GM18861 (cell line): ENCODE measurements around the gene CRACR2A.

Experiments
- ATAC-seq: cut with Tn5 transposase; IDR thresholded peaks from one replicate; pipeline ENCODE4 v1.9.1; 2021; ENCODE audit not compliant: unreplicated experiment

CRACR2A gene

DNA sequence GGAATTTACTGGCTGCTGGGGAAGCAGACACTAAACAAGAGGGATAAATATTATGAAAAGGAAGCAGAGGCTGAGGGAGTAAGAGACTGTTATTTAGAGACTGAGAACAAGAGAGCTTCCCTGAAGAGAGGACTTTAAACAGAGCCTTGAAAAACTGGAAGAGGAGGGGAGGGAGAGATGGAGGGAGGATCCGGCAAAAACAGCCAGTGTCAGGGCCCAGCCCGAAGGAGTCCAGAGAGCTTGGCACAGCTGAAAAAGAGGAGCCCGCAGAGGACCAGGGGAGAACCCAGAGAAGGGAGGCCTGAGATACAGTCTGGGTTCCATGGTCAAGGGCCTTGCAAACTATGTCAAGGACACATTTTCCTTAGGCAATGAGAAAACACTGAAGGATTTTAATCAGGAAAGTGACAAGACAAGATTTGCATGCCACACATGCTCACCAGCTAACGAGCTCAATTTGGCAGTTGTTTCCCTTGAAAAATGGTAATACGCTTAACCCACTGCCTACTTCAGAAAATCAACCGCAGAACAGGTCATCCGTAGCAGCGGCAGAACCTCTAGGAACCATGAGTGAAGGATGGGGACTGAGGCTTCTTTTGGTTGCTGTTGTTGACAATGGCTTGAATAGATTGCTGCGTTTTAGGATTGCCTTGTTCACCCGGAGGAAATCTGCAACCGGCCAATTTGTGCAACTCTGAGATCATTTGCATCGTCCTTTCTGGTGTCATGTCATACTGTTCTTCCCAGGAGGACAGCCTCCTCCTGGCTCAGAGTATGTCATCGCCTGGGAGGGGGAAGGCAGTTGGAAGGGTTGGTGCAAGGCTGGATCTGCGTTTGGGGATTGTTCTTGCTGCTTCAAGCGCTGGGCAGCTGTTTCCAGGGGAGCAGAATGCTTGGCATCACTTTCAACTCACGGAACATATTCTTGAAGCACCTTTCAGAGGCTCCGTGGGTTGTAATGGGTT, 153.7 kb downstream of the CRACR2A start:
- ATAC-seq = no peak

DNA sequence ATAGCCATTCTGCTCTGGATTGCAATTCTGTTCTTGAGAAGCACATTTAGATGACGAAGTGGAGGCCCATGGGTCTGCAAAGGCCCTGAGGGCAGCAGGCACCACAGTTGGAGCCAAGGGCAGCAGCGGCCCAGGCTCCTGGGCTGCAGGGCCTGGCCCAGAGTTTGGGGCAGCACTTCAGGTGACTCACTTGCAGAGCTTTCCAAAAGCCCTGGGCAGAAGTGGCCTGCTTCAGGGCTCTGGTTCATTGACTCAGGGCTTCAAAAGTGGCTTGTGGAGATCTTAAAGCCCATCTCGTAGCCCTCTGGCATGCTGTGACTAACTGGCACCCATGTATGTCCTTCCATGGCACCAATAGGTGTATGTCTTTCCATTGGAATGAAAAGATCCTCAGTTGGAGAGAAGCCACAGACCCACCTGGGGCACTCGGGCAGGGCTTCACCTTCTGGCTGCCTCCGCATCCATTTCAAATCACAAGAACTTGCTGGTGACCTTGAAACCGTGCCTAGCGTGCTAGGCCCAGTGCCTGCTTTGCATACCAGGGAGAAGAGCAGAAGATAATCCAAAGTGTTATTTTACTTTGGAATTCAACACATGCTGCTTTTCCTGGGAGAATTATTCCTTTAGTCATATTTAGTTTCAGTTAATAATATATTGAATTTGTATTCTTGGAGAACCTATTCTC, 155.2 kb downstream of the CRACR2A start:
- ATAC-seq = no peak

DNA sequence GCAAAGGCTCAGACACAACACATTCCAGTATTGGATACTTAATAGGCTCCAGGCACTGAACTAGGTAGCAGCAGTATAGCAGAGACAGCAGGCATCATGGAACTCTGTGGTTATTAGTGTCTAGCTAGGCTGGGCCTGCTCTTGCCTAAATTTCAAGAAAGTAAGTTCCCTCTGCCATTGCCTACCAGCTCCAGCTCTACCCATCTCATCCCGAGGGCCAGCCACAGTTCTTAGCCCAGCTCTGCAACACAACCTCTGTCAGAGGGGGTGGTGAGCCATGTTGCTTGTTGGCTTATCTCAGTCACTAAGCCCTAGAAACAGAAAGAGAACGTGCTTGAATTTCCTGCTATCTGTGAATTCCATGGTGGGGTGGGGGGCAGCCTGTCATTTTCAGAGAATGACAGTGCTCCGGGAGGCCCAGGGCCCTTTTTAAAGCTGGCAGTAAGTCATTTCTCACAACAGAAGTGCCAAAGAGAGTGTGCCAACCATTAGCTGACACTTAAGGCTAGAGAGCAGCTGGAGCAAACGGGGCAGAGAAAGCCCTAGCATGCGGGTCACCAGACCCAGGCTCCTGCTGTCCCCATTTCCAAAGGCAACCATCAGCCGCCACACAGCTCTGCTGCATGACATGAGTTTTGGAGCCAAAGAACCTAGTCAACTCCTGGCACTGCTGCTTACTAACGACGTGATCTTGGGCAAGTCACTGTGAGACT, 156.1 kb downstream of the CRACR2A start:
- no peak for ATAC-seq

DNA sequence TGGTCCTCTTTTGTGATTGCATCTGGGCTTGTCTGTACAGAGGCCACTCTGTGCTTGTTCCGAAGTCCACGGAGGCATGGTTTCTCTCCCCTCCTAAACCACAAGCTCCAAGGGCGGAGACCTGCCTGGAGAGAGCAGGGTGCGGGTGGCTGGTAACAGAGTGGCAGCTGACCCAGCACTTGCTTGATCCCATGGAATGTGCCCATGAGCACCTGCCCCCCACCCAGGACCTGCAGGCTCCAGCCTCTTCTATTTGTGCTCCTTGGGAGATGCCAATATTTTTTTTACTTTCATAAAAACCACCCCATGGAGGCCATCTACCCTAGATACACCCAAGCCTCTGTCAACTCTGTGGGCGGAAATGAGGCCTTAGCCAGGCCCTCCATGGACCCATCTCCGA, 157.2 kb downstream of the CRACR2A start:
- no peak for ATAC-seq

DNA sequence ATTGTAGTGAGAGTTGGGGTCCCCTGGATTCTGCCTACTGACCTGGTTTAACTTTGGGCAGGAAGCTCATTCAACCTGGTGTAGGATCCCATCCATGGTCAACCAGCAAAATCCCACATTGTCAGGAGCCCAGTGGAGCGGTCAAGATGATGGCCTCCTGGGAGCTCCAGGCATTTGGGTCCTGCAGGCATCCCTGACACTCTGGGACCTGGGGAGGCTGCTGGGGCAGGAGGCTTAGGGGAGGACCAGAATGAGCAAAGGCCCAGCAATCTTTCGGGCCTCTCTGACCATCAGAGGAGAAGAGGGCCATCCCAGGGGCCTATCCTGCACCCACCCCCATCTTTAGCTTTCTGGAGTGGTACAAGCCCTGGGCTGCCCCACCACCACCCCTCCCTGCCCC, 157.9 kb downstream of the CRACR2A start:
- no peak for ATAC-seq

DNA sequence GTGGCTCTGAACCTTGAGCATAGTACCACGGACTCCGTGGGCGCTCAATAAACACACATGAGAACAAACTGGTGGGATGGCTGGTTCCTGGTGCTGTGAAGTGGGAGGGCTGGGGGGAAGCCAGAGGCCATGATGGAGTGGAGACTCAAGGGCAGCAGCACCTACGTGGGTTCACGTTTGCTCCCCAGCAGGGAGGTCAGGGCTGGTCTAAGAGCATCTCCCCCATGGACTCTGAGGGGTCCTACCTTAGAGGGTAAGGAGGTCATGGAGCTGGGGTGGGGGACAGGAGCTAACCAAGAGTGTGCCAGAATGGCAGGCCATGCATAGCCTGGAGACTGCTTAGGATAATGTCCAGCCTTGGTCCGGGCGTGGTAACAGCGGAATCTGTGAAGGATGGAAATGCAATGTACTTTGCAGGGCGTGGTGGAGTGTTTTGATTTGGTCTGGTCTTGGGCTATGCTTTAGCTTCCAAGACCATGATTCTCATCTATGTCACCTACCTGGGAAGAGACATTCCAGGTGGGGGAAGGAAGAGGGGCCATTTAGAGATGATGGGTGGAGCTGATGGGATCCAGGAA, 158.9 kb downstream of the CRACR2A start:
- ATAC-seq = no peak

DNA sequence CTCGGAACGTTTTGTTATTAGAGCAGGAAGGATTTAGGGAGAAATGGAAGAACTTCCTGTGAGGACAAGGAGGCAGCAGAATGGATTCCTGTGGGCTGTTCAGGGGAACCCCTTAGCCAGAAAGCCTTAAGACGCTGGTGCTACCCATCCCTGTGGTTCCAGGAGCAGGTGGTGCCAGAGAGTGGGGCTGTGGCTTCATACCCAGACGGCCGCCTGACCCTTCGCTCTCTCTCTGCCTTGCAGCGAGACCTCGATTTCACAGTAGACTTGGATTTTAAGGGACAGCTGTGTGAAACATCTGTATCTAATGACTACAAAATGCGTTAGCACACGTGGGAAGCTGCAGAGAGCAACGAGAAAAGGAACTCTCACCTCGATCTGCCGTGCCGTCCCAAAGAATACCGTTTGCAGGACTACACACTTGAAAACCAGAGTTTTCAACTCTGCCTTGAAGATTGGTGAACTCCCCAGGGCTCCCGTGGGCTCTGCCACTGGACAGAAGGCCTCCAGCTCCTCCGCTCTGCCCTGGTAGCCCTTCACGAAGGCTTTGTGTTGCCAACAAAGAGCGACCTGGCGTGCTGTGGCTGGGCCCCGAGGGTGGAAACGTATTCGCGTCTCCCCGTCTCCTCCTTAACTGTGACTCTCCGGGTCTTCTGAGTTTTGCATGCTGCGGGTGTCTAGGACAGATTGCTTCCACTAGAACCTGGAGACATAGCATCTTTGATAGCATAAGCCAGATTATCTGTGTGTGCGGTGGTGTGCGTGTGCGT, 159.9 kb downstream of the CRACR2A start:
- ATAC-seq = no peak

DNA sequence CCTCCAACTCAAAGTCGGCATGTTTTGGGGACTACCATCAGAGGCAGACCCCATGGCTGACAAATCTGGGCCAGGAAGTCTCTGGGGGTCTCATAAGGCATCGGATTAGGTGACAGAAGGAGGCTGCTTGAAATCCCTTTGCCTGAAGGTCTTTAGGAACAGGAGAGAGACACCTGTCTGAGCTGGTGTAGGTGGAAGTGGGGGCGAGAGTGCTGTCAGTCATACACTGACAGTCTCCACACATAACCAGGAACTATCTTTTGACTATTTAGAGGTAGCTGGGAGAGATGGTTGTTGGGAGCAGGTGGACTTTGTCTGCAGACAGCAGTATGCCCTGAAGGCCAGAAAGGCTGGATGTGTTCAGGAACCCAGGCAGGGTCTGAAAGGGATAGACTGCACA, 163.2 kb downstream of the CRACR2A start:
- ATAC-seq = no peak

DNA sequence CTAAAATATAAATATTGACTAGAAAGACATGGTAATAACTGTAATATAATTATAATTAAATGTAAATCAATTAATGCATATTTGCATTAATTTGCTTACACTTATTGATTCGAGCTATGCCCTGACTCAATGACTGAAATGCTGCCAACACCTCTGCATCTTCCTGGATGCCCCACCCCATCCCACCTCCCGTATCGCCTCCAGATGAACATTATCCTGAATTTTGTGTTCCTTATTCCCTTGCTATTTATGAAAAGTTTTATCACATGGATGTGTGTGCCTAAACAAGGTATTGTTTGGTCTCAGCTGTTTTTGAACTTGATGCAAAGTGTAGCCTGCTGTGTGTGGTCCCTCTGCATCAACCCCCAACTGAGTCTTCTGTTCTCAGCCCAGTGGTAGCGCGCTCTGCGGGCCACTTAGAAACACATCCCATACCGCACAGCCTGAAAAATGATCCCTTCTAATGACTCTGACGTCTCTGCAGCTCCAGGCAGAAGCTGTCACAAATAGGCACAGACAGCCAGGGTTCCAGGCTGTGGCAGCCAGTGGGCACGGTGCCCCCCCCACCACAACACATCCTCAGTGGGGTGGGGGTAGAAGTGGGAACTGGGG, 165.4 kb downstream of the CRACR2A start:
- no peak for ATAC-seq

DNA sequence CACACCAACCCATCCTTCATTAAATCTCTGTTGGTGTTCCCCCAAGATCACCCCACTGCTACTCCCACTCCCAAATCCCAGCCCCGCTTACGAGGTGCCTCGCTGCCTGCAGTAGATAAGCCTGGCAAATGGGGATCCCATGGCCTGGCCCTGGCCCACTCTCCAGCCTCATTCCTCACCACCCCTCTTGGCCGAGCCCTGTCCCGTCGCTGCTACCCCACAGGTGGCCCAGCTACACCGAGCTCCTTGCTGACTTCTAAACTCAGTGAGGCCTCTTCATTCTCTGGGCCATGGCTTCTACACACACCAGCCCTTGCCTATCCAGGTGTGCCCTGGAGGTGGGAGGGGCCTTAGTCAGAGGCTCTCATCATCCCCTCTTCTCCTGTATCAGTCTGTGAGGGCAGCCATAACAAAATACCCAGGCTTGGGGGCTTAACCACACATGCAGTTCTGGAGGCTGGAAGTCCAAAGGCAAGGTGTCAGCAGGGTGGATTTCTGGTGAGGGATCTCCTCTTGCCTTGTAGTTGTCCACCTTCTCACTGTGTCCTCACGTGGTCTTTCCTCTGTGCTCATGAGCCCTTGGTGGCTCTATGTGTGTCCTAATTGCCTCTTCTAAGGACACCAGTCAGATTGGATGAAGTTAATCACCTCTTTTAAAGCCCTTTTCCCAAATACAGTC, 169.1 kb downstream of the CRACR2A start:
- ATAC-seq = no peak

DNA sequence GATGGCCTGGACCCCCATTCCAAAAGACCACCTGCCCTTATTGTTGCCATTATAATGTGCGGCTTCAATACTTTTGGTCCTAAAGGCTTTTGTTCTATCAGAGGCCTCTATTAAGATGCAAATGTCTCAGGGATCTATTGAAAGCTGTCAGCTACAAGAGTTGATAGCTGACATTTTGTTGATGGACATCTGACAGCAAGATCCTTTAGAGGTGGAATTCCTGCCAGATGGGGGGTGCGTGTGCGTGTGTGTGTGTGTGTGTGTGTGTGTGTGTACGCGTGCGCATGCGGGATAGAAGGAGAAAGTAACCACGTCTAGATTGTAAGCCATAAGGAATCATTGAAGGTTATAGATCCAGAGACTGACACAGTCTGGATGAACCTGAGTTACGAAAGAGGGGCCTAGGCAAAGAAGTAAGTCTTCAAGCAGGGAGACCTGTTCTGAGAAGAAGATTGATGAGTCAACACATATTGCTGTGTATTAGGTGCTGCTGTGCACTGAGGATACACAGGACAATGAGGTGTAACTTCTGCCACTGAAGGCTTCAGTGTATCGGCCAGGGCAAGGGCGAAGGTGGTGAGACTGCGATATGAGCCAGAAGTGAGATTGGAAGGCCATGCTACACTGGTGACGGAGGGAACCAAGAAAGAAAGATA, 172.7 kb downstream of the CRACR2A start:
- no peak for ATAC-seq

DNA sequence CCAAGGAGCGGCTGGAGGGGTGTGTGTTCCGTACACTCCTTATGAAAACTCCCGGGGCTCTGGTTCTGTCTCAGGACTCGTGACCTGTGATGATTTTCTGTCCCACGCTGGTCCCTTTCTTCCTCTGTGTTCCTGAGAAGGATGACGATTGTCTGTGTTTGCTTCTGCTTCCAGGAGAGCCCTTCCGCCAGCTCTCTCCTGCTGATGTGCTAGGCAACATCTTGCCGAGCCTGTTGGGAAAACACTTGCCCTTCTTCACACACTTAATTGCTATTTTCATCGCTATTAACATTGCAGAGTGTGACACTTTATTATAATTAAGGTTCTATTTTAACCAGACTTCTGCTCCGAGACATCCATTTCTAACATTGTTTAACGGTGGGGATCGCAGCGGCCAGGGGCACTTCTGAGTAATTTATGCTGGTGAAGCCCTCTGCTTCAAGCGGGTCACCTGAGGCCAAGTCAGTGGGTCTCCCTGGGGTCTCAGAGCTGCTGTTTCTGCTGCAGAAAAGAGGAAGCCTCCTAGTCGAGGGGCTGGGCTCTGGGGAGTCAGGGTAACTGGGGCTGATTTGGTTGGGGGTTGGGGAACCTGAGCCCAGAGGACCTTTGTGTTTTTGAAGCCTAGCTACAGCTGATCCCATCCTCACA, 173.3 kb downstream of the CRACR2A start:
- ATAC-seq = no peak

DNA sequence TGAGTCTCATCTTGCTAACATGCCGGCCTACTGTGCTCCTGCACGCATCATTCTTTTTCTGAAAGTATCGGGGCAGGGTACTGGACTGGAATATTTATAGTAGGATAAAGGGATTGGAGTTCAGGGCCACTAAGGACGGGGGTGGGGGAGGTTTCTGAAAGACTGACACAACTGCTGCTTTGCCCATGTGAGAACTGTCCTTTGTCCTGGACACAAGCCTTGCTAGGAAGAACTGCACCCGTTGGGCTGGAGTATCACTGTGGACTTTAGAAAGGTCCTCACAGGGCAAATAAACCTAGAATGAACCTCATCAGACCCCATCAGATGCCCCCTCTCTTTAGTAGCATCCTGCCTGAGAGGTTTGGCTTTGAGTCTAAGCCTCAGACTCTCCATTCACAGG, 174.4 kb downstream of the CRACR2A start:
- ATAC-seq = no peak

DNA sequence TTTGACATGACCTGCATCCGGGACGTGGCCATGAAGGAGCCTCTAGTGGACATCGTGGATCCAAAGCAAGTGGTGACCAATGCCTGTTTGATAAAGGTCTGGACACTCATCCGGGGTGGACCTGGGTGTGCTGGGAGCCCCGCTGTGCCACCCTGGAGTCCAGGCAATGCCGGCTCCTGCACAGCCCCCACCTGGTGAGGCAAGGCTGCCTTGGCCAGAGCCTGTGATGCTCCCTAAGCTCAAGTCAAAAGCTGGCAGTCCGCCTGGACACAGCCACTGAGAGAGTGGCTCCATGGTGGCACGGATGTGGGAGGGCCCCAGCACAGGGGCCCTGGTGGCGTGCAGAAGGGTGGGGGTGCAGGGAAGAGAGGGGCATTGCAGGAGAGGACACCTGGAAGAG, 176.0 kb downstream of the CRACR2A start:
- ATAC-seq = no peak

DNA sequence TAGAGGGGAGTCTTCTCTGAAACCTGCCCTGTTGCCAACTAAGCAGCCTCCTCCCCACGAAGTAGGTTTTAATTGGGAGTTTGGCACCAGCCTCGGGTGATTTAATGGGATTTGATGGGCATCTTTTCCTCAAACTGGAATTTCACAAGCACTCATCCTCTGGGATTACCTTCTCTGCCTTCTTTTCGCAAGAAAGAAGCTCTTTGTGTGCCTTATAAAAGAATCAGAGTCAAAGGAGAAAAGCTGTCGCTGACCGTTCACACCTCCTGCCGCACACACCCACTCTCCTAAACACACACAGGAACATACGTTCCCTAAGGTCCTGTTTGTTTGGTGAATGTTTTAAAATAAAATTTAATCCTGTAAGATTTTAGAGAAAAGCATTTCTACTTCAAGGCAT, 177.9 kb downstream of the CRACR2A start:
- ATAC-seq = no peak

DNA sequence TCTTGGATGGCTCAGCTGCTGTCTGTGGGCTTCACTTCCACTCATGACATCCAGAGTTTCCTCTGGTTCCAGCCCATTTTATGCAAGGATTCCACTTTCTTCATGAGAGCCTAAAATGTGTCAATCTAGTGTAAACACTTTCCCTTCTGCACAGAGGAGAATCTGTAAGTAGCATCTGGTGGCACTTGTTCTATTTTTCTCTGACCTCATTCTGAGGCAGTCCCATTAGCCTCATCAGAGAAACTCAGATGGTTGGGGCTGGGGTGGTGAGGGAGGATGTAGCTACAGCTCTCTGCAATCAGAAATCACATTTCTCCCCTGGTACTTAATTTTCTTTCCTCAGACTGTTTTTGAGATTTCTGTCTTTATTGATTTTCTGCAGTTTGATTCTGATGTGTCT, 180.3 kb downstream of the CRACR2A start:
- no peak for ATAC-seq

DNA sequence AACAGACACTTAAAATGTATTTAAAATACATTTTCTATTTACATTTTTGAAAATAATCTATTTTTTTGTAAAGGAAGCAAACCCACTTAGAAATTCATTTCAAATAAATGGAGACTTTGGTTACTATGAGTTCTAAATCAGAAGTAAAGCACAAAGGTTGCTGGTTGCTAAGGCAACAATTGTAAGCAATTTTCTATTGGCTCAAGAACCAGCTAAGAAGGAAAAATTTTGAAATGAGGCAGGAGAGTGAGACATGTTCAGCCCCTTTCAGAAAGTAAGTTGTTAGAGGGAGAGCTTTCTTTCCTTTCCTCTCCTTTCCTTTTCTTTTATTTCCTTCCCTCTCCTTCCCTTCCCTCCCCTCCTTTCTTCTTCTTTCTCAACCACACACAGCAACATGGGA, 181.2 kb downstream of the CRACR2A start:
- no peak for ATAC-seq

DNA sequence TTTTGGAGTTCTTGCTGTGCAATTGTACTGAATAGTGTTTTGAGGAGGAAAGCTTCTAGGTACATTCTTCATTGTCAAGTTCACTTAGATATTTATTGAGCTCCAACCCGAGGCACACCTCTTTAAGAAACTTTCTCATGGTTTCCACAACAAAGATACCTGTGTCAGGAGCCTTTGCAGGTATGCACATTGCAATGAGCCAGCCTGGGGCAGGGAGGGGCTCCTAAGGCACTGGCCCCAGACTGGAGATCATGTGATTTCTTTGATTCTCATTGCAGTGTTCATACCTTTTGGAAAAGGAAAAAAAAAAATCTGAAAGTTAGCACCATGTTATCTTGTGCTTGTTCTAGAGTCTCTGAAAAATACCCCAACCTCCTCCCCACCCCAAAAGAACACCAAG, 181.6 kb downstream of the CRACR2A start:
- no peak for ATAC-seq

DNA sequence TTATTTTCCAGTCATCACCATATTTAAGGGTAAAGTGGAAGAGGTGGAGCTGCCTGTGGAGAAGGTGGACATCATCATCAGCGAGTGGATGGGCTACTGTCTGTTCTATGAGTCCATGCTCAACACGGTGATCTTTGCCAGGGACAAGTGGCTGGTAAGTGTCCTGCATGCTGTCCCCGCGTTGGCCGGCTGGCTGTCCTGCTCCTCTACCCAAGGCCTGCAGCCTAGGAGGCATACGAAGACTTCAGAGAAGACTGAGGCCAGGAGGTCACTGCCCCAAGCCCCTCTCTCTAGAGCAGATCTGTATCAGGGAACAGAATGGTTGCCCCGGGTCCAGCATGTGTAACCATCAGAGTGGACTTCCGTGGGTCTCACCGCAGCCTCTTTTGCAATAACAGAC, 184.2 kb downstream of the CRACR2A start:
- no peak for ATAC-seq
